Endothelial cell (in vitro differentiated cells): ENCODE results near the gene PEA15. TPM values are rescaled to one million over a fixed set of nuclear protein-coding genes. Genes with fewer than 3 reads are reported as not detected.

Experiments used
- DNase-seq: peaks from one replicate; pipeline ENCODE4 v3.0.0; 2021; ENCODE audit warnings: low spot score
- H3K27ac Mint-ChIP-seq: one replicate; pipeline ENCODE4 v1.8.0; 2021; ENCODE audit warnings: mixed read lengths, inconsistent platforms; ENCODE audit not compliant: unreplicated experiment
- H3K27me3 Mint-ChIP-seq: one replicate; pipeline ENCODE4 v1.8.0; 2021; ENCODE audit warnings: mild to moderate bottlenecking, moderate library complexity, mixed read lengths, inconsistent platforms; ENCODE audit not compliant: unreplicated experiment
- H3K36me3 Mint-ChIP-seq: one replicate; pipeline ENCODE4 v1.8.0; 2021; ENCODE audit warnings: mild to moderate bottlenecking, low read depth, mixed read lengths, inconsistent platforms; ENCODE audit not compliant: unreplicated experiment
- H3K4me1 Mint-ChIP-seq: one replicate; pipeline ENCODE4 v1.8.0; 2021; ENCODE audit warnings: mild to moderate bottlenecking, mixed read lengths, inconsistent platforms; ENCODE audit not compliant: unreplicated experiment
- H3K4me3 Mint-ChIP-seq: one replicate; pipeline ENCODE4 v1.8.0; 2021; ENCODE audit warnings: mild to moderate bottlenecking, mixed read lengths, inconsistent platforms; ENCODE audit not compliant: unreplicated experiment
- H3K9me3 Mint-ChIP-seq: one replicate; pipeline ENCODE4 v1.8.0; 2021; ENCODE audit warnings: mixed read lengths, inconsistent platforms; ENCODE audit not compliant: unreplicated experiment
- long read RNA-seq: library from polyadenylated mRNA; unstranded; transcript quantifications from one replicate; pipeline ENCODE4 v2.0.0, GENCODE V29; 2020; ENCODE audit not compliant: unreplicated experiment
- total RNA-seq: library from RNA; stranded (reverse); fragmentation: NEBNext Ultra II Directional; extraction: Animal tissue kit (Norgen Biotek cat#: 25700); gene quantifications from one replicate; pipeline ENCODE4 v1.2.1, GENCODE V29; 2021; ENCODE audit not compliant: unreplicated experiment
- TF ChIP-seq, protein P1 (sequence below): fragments of 200-600 bp; sonication (generic); IDR thresholded peaks from one replicate; pipeline ENCODE4 v1.5.0; 2021; ENCODE audit warnings: antibody characterized with exemption; ENCODE audit not compliant: unreplicated experiment

Gene PEA15, protein sequence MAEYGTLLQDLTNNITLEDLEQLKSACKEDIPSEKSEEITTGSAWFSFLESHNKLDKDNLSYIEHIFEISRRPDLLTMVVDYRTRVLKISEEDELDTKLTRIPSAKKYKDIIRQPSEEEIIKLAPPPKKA
- 593 TPM for total RNA-seq
- long read RNA-seq, transcript PEA15-201 (4 exons, 2,471 nt) = major isoform, 42 of 61 reads
- long read RNA-seq, partial matches to known transcripts = 5 of 61 reads
- long read RNA-seq, other reads (novel, unspliced or antisense) = 14 of 61 reads

DNA sequence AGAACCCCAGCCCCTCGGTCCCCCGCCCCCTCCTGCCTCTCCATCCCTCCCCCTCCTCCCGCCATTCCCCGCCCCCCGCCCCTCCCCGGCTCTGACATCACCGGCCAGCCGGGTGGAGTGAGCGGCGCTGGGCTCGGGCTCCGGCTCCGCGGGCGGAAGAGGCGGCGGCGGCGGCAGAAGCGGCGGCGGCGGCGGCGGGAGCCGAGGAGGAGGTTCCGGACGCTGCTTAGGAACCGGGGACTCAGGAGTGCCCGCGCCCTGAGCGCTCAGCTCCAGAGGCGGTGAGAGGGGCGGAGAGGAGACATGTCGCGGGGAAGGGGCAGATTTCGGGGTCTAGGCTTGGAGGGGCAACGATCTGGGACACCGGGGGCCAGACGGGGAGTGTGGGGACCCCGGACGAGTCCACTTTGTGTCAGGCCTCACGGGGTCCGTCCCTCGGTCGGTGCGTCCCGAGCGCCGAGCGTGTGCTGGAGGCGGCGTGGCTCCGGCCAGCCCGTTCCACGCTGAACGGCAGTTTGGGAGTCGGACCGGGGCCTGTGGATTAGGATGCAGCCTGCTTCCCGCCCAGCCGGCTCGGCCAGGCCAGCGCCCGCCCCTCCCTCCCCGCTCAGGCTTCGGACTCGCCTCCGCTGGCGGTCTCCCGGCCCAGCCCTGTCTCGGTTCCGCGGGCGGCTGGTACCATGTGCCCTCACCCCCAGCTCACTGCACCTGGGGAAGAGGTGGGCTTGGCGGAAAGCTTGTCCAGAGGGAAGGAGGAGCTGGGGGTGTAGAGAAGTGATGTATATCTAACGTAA, at the start of gene PEA15:
TSS of gene PEA15 (plus strand) at position 143 of the 794 bp plus-strand sequence. CDS start 6,161 bp downstream, outside the sequence.
- Mint-ChIP-seq H3K4me3 (peak within 1 kb of the TSS; percentile 89), H3K27ac (peak within 1 kb of the TSS; percentile 95), H3K9me3 (no peaks in the 10 kb centered on the region), H3K4me1 (peaks cover 66% of the 10 kb centered on the region), H3K36me3 (peaks cover 49% of the 10 kb centered on the region), H3K27me3 (peaks cover 32% of the 10 kb centered on the region)
- TF ChIP-seq, protein P1, sequence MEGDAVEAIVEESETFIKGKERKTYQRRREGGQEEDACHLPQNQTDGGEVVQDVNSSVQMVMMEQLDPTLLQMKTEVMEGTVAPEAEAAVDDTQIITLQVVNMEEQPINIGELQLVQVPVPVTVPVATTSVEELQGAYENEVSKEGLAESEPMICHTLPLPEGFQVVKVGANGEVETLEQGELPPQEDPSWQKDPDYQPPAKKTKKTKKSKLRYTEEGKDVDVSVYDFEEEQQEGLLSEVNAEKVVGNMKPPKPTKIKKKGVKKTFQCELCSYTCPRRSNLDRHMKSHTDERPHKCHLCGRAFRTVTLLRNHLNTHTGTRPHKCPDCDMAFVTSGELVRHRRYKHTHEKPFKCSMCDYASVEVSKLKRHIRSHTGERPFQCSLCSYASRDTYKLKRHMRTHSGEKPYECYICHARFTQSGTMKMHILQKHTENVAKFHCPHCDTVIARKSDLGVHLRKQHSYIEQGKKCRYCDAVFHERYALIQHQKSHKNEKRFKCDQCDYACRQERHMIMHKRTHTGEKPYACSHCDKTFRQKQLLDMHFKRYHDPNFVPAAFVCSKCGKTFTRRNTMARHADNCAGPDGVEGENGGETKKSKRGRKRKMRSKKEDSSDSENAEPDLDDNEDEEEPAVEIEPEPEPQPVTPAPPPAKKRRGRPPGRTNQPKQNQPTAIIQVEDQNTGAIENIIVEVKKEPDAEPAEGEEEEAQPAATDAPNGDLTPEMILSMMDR = no peak
- DNase-seq = peak; percentile 76

DNA sequence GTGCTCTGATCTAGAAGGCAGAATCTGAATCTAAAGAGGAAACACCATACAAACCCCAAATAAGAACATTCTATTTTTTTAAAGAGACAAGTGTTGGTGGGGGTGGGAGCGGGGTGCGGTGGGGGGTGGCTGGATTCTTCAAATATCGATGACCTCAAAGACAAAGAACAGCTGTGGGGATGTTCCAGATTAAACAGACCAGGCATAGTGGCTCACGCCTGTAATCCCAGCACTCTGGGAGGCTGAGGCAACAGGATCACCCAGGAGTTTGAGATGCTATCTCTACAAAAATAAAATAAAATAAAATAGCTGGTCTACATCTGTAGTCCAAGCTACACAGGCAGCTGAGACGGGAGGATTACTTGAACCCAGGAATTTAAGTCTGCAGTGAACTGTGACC, 48.8 kb upstream of the PEA15 start:
- H3K4me1 Mint-ChIP-seq = no peaks in the 10 kb centered on the region
- no peaks in the 10 kb centered on the region for H3K9me3 Mint-ChIP-seq

DNA sequence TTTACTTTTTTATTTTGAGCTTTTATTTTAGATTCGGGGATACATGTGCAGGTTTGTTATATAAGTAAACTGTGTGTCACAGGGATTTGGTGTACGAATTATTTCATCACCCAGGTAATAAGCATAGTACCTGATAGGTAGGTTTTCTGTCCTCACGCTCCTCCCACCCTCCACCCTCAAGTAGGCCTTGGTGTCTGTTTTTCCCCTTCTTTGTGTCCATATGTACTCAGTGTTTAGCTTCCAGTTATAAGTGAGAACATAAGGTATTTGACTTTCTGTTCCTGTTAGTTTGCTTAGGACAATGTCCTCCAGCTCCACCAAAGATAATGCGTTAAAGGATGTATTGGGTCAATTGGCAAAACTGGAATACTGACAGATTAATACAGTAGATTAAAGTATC, 48.0 kb upstream of the PEA15 start:
- no peaks in the 10 kb centered on the region for H3K36me3 Mint-ChIP-seq

More for the DNA sequence above, 48.8 kb upstream of the PEA15 start:
- H3K4me3 Mint-ChIP-seq = no peak overlapping the region
- peaks cover 5% of the 10 kb centered on the region for H3K27me3 Mint-ChIP-seq
- H3K27ac Mint-ChIP-seq = no peak overlapping the region
- H3K36me3 Mint-ChIP-seq = no peaks in the 10 kb centered on the region
- TF ChIP-seq, protein P1 = no peak
- DNase-seq = no peak

DNA sequence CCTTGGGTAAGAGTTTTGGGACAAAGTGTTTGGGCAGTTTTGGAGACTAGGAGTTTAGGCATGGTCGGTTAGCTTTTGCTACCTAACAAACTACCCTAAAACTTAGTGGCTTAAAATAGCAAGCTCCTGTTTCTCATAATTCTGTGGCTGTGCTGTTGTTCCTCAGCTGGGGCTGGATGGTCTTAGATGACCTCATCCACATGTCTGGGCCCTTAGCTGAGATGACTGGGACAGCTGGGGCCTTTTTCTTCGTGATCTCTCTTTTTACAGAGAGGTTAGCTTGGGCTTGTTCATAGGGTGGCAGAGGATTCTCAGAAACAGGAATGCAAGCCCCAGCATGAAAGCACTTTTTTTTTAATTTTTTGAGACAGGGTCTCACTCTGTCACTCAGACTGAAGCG, 47.2 kb upstream of the PEA15 start:
- TF ChIP-seq, protein P1 = no peak
- peaks cover under 1% of the 10 kb centered on the region for H3K27me3 Mint-ChIP-seq
- no peaks in the 10 kb centered on the region for H3K36me3 Mint-ChIP-seq
- H3K4me1 Mint-ChIP-seq = no peaks in the 10 kb centered on the region
- H3K4me3 Mint-ChIP-seq = no peak overlapping the region
- no peaks in the 10 kb centered on the region for H3K9me3 Mint-ChIP-seq
- DNase-seq = no peak
- H3K27ac Mint-ChIP-seq = no peak overlapping the region

More for the DNA sequence above, 48.0 kb upstream of the PEA15 start:
- Mint-ChIP-seq H3K4me3 (no peak overlapping the region), H3K4me1 (no peaks in the 10 kb centered on the region), H3K9me3 (no peaks in the 10 kb centered on the region), H3K27me3 (peaks cover 2% of the 10 kb centered on the region), H3K27ac (no peak overlapping the region)
- no peak for DNase-seq
- TF ChIP-seq, protein P1 = no peak

DNA sequence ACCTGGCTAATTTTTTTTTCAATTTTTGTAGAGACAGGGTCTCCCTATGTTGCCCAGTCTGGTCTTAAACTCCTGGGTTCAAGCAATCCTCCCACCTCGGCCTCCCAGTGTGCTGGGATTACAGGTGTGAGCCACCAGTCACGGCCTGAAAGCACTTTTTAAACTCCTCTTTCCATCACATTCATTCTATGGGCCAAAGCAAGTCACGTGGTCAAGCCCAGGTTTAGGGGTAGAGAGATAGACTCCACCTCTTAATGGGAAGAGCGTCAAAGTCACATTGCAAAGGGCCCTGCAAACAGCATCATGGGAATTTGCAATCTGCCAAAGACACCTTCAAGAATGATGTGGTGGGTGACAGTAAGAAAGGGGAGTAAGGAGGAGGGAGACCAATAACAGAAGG, 46.6 kb upstream of the PEA15 start:
- Mint-ChIP-seq H3K4me1 (no peaks in the 10 kb centered on the region), H3K9me3 (no peaks in the 10 kb centered on the region), H3K27me3 (no peaks in the 10 kb centered on the region), H3K27ac (no peak overlapping the region), H3K4me3 (no peak overlapping the region), H3K36me3 (no peaks in the 10 kb centered on the region)
- TF ChIP-seq, protein P1 = no peak
- no peak for DNase-seq
